ENCODE data around the gene ADM2. TPM values are rescaled to one million over a fixed set of nuclear protein-coding genes. Genes with fewer than 3 reads are reported as not detected.
"Not testable (repeated sequence)": the region's sequence is repeated elsewhere in the genome, so short reads cannot be mapped to it uniquely, and the experiment has no call there.

Gene ADM2
- total RNA-seq, 6 experiments from 2014 or later = 0.91 to 3.4 (median 1.2) TPM

DNA sequence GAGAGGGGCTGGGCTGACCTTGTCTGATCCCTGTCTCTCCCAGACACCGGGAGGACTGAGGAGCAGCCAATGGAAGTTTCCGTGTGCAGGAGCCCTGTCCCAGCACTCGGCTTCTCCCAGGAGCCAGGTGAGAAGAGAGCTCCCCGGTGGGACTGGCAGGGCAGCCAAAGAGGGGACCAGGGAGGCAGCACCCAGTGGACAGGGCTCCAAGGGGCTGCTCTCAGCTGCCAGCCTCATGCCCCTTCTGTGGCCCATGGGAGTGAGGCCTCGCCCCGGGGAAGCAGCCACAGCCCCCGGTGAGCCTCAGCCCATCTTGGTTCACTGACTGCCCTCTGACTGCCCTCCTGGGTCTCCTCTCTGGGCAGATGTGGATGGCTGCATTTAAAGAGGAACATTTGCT, 37.3 kb downstream of the ADM2 start:
- no peak overlapping the region for H3K4me3 Mint-ChIP-seq

DNA sequence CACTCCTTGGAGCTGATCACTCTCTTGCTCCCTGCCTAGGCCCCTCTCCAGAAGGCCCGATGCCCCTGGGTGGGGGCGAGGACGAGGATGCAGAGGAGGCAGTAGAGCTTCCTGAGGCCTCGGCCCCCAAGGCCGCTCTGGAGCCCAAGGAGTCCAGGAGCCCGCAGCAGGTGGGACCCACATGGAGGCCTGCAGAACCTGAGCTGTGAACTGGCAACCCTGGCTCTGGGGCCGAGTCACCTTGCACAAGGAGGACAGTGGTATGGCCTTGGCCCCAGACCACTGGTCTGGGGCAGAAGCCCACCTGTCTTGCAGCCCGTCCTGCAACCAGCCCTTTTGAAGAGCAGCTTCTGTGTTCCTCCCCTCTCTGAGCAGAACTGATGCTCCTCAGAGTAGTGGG, 37.8 kb downstream of the ADM2 start:
- Mint-ChIP-seq H3K9me3 (no peaks in the 10 kb centered on the region), H3K4me3 (no peak overlapping the region), H3K27ac (no peak overlapping the region), H3K27me3 (ENCODE audit: insufficient read depth) (no peaks in the 10 kb centered on the region), H3K36me3 (ENCODE audit: low read depth) (peaks cover 11% of the 10 kb centered on the region; the same call in 1 of the 2 replicates), H3K4me1 (ENCODE audit: low read depth) (peaks cover under 1% of the 10 kb centered on the region; the same call in 1 of the 2 replicates)
- DNase-seq = no peak
- TF ChIP-seq, protein P1, sequence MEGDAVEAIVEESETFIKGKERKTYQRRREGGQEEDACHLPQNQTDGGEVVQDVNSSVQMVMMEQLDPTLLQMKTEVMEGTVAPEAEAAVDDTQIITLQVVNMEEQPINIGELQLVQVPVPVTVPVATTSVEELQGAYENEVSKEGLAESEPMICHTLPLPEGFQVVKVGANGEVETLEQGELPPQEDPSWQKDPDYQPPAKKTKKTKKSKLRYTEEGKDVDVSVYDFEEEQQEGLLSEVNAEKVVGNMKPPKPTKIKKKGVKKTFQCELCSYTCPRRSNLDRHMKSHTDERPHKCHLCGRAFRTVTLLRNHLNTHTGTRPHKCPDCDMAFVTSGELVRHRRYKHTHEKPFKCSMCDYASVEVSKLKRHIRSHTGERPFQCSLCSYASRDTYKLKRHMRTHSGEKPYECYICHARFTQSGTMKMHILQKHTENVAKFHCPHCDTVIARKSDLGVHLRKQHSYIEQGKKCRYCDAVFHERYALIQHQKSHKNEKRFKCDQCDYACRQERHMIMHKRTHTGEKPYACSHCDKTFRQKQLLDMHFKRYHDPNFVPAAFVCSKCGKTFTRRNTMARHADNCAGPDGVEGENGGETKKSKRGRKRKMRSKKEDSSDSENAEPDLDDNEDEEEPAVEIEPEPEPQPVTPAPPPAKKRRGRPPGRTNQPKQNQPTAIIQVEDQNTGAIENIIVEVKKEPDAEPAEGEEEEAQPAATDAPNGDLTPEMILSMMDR (IDR thresholded peaks at IDR 0.05) = no peak

More for the DNA sequence above, 37.3 kb downstream of the ADM2 start:
- peaks cover 11% of the 10 kb centered on the region; the same call in 1 of the 2 replicates for H3K36me3 Mint-ChIP-seq (ENCODE audit: low read depth)
- no peaks in the 10 kb centered on the region for H3K4me1 Mint-ChIP-seq (ENCODE audit: low read depth)
- no peak overlapping the region for H3K27ac Mint-ChIP-seq
- no peaks in the 10 kb centered on the region for H3K9me3 Mint-ChIP-seq
- DNase-seq = no peak
- H3K27me3 Mint-ChIP-seq (ENCODE audit: insufficient read depth) = no peaks in the 10 kb centered on the region
- TF ChIP-seq, protein P1 (IDR thresholded peaks at IDR 0.05) = no peak

DNA sequence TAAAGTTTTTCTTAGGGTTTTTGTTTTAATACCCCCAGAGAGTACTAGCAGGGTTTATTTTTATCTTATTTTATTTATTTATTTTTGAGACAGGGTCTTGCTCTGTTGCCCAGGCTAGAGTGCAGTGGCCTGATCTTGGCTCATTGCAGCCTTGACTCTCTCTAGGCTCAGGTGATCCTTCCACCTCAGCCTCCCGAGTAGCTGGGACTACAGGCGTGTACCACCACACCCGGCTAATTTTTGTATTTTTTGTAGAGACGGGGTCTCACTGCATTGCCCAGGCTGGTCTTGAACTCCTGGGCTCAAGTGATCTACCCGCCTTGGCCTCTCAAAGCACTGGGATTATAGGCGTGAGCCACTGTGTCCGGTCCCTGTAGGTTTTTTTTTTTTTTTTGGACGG, 38.8 kb downstream of the ADM2 start:
- DNase-seq; H3K4me1 Mint-ChIP-seq (ENCODE audit: low read depth); H3K4me3 Mint-ChIP-seq; H3K27me3 Mint-ChIP-seq (ENCODE audit: insufficient read depth); H3K9me3 Mint-ChIP-seq; H3K27ac Mint-ChIP-seq: not testable (repeated sequence)
- peaks cover 14% of the 10 kb centered on the region for H3K36me3 Mint-ChIP-seq (ENCODE audit: low read depth)

DNA sequence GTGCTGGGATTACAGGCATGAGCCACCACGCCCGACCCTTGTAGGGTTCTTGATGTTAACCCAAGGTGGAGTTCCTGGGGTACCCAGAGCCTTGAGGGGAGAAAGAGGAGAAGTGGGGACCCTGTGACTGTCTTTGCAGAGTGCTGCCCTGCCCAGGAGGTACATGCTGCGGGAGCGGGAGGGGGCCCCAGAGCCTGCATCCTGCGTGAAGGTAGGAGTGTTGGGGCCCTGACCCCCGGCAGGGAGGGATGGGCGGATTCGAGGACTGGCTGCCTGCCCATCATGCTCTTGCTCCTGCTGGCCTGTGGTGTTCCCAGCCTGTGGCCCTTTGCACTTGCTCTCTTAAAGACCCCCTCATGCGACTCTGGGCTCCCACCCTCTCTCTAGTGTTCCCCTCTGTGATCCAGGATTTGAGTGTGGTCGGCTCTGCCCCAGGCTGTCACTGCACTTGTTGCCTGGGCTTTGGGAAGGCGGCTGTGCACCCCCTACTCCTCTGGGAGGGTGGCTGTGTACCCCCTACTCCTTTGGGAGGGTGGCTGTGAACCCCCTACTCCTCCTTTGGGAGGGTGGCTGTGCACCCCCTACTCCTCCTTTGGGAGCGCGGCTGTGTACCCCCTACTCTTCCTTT, 39.6 kb downstream of the ADM2 start:
- peaks cover 14% of the 10 kb centered on the region for H3K36me3 Mint-ChIP-seq (ENCODE audit: low read depth)

DNA sequence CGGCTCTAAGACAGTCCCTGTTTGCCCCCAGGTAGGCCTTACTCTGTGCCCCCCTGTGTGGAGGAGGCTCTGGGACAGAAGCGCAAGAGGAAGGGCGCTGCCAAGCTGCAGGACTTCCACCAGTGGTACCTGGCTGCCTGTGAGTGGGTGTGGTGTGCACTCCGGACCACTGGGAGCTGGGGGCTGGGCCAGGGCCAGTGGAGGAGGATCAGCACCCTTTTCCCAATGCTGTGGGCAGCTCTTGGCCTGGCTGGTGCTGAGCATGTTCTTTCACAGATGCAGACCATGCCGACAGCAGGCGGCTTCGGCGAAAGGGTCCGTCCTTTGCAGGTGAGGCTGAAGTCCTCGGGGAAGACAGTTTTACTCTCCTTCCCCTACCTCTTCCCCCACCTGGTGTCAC, 40.4 kb downstream of the ADM2 start:
- TF ChIP-seq, protein P1 (IDR thresholded peaks at IDR 0.05) = no peak
- Mint-ChIP-seq H3K9me3 (no peaks in the 10 kb centered on the region), H3K36me3 (ENCODE audit: low read depth) (peaks cover 14% of the 10 kb centered on the region), H3K27ac (no peak overlapping the region), H3K4me3 (no peak overlapping the region), H3K4me1 (ENCODE audit: low read depth) (peaks cover 10% of the 10 kb centered on the region), H3K27me3 (ENCODE audit: insufficient read depth) (no peaks in the 10 kb centered on the region)
- DNase-seq = no peak

More for the DNA sequence above, 39.6 kb downstream of the ADM2 start:
- H3K4me3 Mint-ChIP-seq = no peak overlapping the region
- TF ChIP-seq, protein P1 (IDR thresholded peaks at IDR 0.05) = no peak
- no peak for DNase-seq
- H3K9me3 Mint-ChIP-seq = no peaks in the 10 kb centered on the region
- H3K27ac Mint-ChIP-seq = no peak overlapping the region; the same call in 1 of the 2 replicates
- H3K27me3 Mint-ChIP-seq (ENCODE audit: insufficient read depth) = no peaks in the 10 kb centered on the region
- H3K4me1 Mint-ChIP-seq (ENCODE audit: low read depth) = peaks cover 9% of the 10 kb centered on the region

DNA sequence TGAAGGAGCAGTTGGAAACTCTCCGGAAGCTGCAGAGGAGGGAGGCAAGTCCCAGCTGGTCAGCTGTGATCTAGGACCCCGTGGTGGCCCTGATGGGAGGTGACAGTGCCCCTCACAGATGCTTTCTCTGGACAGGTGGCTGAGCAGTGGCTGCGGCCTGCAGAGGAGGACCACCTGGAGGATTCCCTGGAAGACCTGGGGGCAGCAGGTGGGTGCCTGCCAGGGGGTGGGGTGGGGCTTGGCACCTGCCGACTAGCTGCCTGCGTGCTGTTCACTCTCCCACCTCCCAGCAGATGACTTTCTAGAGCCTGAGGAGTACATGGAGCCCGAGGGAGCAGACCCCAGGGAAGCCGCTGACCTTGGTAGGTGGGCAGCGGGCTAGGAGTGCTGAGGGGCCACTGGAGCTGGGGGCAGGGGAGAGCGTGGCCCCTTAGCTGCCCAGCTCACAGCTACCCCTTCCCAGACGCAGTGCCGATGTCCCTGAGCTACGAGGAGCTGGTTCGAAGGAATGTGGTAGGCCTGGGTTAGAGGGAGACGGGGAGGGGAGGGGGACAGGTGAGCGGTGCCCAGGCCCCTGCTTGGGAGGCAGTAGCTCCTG, 41.0 kb downstream of the ADM2 start:
- no peak for DNase-seq
- TF ChIP-seq, protein P1 (IDR thresholded peaks at IDR 0.05) = no peak
- Mint-ChIP-seq H3K9me3 (no peaks in the 10 kb centered on the region), H3K4me1 (ENCODE audit: low read depth) (peaks cover 16% of the 10 kb centered on the region), H3K27ac (no peak overlapping the region), H3K4me3 (no peak overlapping the region), H3K27me3 (ENCODE audit: insufficient read depth) (peaks cover 2% of the 10 kb centered on the region; the same call in 1 of the 2 replicates), H3K36me3 (ENCODE audit: low read depth) (peaks cover 14% of the 10 kb centered on the region)
